RWPE1 (cell line): Measurements from ENCODE around the gene IQSEC3.
A peak's percentile ranks its signal among the peaks of the same experiment; 100 is the strongest.

Experiments
- CTCF ChIA-PET: fragments of 350-600 bp; sonication (Branson Sonifier 250); formaldehyde crosslinking; extraction: SDS; loops from one replicate; lab custom pipeline; 2021; lab: Yijun Ruan, JAX
- POLR2A ChIA-PET: fragments of 400-600 bp; formaldehyde crosslinking; extraction: SDS; loops from one replicate; lab custom pipeline; 2020; ENCODE audit warnings: antibody characterized with exemption; ENCODE audit not compliant: low non-redundant PET; lab: Yijun Ruan, JAX
- DNase-seq: peaks from one replicate; pipeline ENCODE4 v3.0.0; 2012; ENCODE audit warnings: low spot score
- H3K27ac ChIP-seq: fragments of 450-650 bp; 2 replicates; pipeline ENCODE4 v1.5.1; 2017
- TF ChIP-seq, protein P1 (sequence below): fragments of 450-650 bp; conservative IDR thresholded peaks from 2 replicates; pipeline ENCODE4 v1.5.1; 2017; ENCODE audit warnings: low read depth, mild to moderate bottlenecking

Gene IQSEC3

DNA sequence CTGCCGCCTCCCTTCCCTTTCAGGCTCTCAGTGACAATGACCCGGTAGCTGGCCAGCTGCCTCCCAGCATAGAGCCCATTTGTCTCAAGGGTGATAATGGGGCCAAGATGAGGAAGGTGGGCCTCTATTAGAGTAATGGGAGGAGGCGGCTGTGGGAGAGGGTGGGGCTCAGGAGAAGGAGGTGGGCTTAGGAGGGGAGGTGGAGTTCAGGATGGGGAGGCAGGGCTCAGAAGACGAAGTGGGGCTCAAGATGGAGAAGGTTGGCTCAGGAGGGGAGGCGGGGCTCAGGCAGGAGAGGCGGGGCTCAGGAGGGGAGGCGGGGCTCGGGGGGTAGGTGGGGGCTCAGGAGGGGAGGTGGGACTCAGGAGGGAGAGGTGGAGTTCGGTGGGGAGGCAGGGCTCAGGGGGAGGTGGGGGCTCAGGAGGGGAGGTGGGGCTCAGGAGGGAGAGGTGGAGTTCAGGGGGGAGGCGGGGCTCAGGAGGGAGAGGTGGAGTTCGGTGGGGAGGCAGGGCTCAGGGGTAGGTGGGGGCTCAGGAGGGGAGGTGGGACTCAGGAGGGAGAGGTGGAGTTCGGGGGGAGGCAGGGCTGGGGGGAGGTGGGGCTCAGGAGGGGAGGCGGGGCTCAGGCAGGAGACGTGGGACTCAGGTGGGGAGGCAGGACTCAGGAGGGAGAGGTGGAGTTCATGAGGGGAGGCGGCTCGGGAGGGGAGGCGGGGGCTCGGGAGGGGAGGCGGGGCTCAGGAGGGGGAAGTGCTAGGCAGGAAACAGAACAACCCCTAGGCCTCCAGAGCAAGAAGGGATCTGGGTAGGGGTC, 36.8 kb downstream of the IQSEC3 start:
- peak; percentile 13 for DNase-seq
- no peak overlapping the region for H3K27ac ChIP-seq
- POLR2A ChIA-PET, result no interaction called here
- TF ChIP-seq, protein P1, sequence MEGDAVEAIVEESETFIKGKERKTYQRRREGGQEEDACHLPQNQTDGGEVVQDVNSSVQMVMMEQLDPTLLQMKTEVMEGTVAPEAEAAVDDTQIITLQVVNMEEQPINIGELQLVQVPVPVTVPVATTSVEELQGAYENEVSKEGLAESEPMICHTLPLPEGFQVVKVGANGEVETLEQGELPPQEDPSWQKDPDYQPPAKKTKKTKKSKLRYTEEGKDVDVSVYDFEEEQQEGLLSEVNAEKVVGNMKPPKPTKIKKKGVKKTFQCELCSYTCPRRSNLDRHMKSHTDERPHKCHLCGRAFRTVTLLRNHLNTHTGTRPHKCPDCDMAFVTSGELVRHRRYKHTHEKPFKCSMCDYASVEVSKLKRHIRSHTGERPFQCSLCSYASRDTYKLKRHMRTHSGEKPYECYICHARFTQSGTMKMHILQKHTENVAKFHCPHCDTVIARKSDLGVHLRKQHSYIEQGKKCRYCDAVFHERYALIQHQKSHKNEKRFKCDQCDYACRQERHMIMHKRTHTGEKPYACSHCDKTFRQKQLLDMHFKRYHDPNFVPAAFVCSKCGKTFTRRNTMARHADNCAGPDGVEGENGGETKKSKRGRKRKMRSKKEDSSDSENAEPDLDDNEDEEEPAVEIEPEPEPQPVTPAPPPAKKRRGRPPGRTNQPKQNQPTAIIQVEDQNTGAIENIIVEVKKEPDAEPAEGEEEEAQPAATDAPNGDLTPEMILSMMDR, result no peak
- CTCF ChIA-PET, result interaction anchor here (0.6 kb wide), 2 partner anchors 23 to 61 kb away, joined by 3 read pairs; no protein-coding TSS in a partner anchor

DNA sequence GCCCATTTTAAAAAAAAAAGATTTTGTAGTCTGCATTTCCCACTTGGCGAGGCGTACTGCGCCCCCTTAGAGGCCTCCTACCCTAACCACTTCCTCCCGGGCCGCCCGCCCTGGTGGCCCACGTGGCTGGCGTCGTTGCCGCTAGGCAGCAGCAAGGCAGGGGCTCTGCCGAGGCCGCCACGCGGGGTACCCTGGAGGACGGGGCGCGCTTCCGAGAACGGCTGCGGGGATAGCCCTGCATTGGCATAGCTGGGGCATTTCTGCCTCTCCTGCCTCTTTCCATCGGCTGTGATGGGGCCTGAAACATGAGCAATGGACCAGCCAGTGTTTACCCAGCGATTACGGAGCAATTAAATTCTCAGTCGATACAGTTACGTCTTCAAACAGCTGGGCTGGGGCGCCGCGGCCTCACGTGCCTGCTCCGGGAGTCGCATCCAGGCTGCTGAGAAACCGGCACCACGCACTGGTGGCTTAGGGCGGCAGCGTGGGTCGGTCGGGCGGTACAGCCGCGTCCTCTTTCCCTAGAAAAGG, 38.0 kb downstream of the IQSEC3 start:
- TF ChIP-seq, protein P1, result no peak
- POLR2A ChIA-PET, result no interaction called here
- no peak overlapping the region for H3K27ac ChIP-seq
- DNase-seq, result no peak
- CTCF ChIA-PET, result no interaction called here

DNA sequence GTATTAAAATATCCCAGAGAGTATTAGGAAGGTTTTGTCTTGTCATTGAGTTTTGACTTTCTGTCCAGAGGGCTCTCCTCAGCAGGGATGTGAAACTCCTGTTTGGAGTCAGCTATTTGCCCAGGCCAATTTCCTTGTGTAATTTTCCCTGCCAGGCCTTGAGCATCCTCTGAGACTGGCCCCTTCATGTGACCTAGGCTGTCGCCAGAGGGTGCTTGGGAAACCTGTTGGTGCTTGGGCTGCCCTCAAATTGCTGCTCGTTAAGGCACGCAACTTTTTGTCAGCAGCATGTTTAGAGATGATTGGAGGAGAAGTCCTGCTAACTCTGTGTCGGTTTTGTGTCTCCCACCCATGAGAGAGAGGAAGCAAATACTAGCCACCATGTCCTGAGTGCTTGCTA, 39.1 kb downstream of the IQSEC3 start:
- ChIA-PET POLR2A (no interaction called here), CTCF (no interaction called here)
- no peak overlapping the region for H3K27ac ChIP-seq
- TF ChIP-seq, protein P1, result no peak
- DNase-seq, result no peak

DNA sequence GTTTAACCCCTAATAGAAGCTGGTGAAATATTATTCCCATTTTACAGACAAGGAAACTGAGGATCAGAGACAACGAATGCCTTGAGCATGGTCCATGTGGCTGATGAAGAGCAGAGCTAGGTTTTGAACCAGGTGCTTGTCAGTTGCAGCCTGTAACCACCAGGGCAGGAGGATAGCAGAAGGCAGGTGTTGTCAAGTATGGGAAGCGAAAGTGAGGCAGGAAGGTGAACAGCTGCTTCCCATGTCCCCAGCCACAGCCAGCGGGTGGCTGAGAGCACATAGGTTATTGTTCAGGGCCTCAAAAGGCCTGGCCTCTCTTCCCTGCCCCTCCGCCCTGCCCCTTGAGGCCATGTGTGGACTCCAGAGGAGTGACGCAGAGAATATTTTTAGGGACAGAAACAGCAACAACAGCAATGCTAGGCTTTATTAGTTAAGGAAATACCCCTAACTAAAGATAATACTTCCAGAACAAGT, 39.6 kb downstream of the IQSEC3 start:
- ChIA-PET CTCF (interaction anchor here (0.9 kb wide), 1 partner anchor 8 kb away, joined by 4 read pairs; no protein-coding TSS in a partner anchor), POLR2A (no interaction called here)
- H3K27ac ChIP-seq, result no peak overlapping the region
- TF ChIP-seq, protein P1, result no peak
- no peak for DNase-seq

DNA sequence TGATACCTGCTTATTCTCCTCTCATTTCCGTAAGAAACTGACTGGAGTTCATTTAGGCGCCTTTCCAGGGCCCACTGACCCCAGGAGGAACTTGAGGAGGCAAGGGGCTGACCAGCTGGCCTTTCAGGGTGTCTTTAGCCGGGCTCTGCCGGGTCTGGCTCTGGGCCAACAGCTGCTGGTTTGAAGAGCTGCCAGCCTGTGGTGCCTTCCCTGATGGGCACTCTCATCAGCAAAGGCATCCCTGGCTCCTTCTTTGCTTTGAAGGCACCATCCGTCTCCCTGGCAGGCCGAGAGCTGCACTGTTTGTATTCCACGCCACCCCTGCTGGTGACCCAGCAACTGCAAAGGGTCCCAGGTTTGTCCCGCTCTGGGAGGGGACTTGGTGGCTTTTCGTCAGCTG, 42.0 kb downstream of the IQSEC3 start:
- CTCF ChIA-PET, result no interaction called here
- TF ChIP-seq, protein P1, result no peak
- POLR2A ChIA-PET, result no interaction called here
- no peak overlapping the region for H3K27ac ChIP-seq
- no peak for DNase-seq

DNA sequence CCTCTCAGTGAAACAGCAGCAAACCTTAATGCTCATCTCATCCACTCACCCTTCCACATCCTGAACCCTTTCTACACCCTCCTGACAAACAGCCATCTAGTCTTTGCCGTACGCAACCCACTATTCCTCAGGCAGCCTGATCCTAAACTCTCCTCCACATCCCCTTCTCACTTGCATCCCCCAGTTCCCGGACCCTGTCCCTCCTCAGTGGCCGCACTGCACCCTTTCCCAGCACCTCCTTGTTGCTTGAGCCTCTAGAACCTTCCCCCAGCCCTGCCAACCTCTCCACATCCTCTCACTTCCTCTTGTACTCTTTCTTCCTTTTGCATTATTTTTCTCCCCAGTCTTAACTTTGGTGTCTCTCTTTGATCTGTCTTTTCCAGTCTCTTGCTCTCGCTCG, 42.9 kb downstream of the IQSEC3 start:
- no peak overlapping the region for H3K27ac ChIP-seq
- POLR2A ChIA-PET, result no interaction called here
- no peak for DNase-seq
- CTCF ChIA-PET, result interaction anchor here (0.7 kb wide), 1 partner anchor 8 kb away, joined by 5 read pairs; no protein-coding TSS in a partner anchor
- TF ChIP-seq, protein P1, result no peak
